Measurements from ENCODE around the gene HOXC4. TPM values are rescaled to one million over a fixed set of nuclear protein-coding genes. Genes with fewer than 3 reads are reported as not detected.

The HOXC4 gene
- total and polyA plus RNA-seq, 12 donors = 0.03 to 0.22 (median 0.21) TPM; not detected in 8

DNA sequence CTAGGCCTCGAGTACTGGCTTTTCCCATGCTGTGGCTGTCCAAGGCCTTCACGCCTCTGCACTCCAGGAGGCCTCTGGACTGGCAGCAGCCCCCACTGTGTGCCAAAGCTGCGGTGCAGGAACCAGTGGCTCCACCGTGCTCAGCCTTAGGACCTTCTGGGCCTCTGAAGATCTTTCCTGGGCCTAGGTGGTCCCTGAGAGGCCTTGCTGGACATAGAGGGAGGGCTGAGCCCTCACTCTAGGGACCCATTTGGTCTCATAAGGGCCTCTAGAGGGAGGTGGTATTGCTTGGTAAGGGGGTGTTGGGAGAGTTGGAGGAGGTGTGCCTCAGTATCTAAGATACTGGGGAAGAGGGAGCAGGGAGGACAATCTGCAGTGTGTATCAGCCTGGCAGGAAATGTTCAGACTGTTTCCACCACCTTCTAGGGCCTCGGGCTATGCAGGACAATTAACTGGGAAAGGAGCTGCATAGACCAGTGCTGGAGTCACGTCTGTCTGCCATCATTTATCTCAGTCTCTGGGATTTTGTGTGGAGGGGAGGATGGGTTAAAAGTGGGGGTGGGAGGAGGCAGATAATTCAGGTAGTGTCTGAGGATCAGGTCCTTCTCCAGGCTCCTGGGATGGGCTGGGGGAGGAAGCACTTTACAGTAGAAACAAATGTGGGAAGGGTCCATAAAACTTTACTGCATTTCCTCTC lies 17.9 kb upstream of the HOXC4 start:
- peaks cover 3 to 25% (median 9%) of the 10 kb centered on the region in 9 donors for H3K4me1 ChIP-seq
- TF ChIP-seq CTCF (IDR thresholded peaks at IDR 0.05) = no peak
- ATAC-seq (no peak), DNase-seq (no peak)
- peaks cover 0 to 6% (median 0%) of the 10 kb centered on the region in 11 donors for H3K9me3 ChIP-seq
- no peaks in the 10 kb centered on the region for H3K36me3 ChIP-seq
- H3K27me3 ChIP-seq = peaks cover 38 to 100% (median 100%) of the 10 kb centered on the region in 7 donors
- no peak overlapping the region for H3K27ac ChIP-seq
- WGBS, 2 donors = 67 to 70% methylated on average over 6 of the region's 6 CpGs
- H3K4me3 ChIP-seq = no peak overlapping the region
- intact Hi-C loops (cut with DNase I) = no loop called here

DNA sequence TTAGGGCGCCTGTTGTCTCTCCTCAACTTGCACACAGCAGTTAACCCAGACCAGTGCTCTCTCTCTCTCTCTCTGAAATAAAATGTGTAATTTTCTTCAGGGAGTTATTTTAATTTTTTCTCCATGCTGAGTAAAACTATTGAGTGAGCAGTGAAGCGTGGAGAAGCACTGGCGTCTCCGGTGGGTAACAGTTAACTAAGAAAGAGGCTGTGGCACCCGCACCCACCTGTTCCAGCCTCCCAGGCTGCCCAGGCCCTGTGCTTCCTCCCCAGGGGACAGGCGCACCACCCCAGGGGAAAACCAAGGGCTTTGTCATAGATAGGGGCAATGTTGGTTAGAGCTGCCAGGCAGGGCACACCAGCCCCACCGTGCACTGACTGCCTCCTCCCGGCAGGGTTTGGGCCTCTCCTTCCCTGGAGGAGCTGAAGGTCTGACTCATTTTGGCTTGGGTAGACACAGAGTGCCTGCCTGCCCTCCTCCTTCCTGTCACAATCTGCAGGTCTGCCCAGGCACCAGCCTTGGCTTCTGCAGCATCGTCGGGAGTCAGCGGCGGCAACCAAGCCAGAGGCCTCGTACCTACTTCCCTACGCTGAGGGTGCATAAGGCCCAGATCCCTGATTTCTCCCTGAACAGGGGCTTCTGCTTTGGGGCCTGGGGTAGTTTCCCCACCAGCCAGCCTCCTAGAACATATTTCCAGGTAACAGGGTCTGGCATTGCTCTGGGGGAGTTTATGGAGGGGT lies 16.8 kb upstream of the HOXC4 start:
- Histone ChIP-seq H3K27me3 (peaks cover 28 to 100% (median 100%) of the 10 kb centered on the region in 7 donors), H3K4me3 (no peak overlapping the region), H3K9me3 (peaks cover 0 to 6% (median 0%) of the 10 kb centered on the region in 11 donors), H3K4me1 (peaks cover 0 to 21% (median 9%) of the 10 kb centered on the region in 9 donors), H3K27ac (no peak overlapping the region), H3K36me3 (no peaks in the 10 kb centered on the region)
- 47 to 55% methylated on average over 14 of the region's 14 CpGs for WGBS, 2 donors
- intact Hi-C loops (cut with DNase I) = no loop called here
- no peak for TF ChIP-seq CTCF (IDR thresholded peaks at IDR 0.05)
- no peak for DNase-seq
- ATAC-seq = peak in 1 of 8 donors; percentile 39

- H3K27me3 ChIP-seq = peaks cover 20 to 100% (median 100%) of the 10 kb centered on the region in 7 donors
- no peak for ATAC-seq
- H3K36me3 ChIP-seq = no peaks in the 10 kb centered on the region
- intact Hi-C loops (cut with DNase I) = no loop called here
- DNase-seq = no peak
- 32 to 38% methylated on average over 14 of the region's 14 CpGs for WGBS, 2 donors
- no peak for TF ChIP-seq CTCF (IDR thresholded peaks at IDR 0.05)
- peaks cover 0 to 6% (median 0%) of the 10 kb centered on the region in 11 donors for H3K9me3 ChIP-seq
- no peak overlapping the region for H3K4me3 ChIP-seq
- H3K27ac ChIP-seq = no peak overlapping the region
- H3K4me1 ChIP-seq = peaks cover 0 to 21% (median 9%) of the 10 kb centered on the region in 9 donors
These were observed 16.0 kb upstream of the HOXC4 start for GRCh38 chr12:54037360-54038283.
